GM18873 (cell line): ENCODE data around the gene IL16.

ENCODE experiments used
- ATAC-seq: cut with Tn5 transposase; IDR thresholded peaks from one replicate; pipeline ENCODE4 v1.9.1; 2021; ENCODE audit warnings: mild to moderate bottlenecking, moderate library complexity, moderate number of reproducible peaks; ENCODE audit not compliant: unreplicated experiment, low FRiP score

IL16 gene

DNA sequence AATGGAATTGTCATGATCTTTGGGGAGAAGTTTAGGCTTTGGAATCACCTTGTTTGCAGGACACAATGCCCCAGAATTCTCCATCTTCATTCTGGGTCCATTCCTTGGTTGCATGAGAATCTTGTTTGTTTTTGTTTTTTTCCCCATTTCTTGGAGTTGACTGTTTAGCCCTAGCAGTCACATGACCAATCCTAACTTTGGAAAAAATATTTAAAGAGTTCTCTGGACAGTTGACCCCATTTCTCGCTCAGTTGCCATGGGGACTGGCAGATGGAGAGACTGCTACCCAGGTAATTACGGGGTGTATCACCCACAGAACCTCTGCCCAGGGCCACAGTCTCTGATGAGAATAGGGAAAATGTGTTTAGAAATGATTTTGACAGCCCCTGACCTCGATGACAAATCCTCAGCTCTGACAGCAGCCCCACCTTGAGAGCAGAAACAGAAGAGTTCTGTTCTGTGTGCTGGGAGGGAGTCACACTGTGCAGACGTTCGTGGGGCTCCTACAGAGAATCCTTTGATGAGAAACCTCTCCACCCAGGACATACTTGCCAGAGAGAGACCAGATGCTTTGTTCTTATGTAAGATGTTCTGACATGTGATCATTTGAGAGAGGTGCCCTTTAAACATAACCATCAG, 57.7 kb downstream of the IL16 start:
- ATAC-seq = no peak

DNA sequence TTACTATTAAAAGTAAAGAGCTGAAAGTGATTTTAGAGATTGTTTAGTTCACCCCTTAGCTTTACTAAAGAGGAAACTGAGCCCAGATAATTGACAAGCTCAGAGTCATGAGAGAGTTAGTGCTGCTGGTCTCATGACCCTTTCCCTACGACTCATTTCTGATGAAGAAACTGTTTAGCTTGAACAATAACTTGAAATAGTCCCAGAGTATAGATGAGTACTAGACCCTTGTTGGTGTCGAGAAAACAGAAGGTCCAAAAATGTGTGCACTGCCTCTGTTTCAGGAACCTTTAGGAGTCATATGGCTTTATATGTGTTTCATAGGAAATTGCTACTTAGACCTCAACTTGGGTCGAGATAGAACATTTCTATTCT, 58.2 kb downstream of the IL16 start:
- no peak for ATAC-seq

DNA sequence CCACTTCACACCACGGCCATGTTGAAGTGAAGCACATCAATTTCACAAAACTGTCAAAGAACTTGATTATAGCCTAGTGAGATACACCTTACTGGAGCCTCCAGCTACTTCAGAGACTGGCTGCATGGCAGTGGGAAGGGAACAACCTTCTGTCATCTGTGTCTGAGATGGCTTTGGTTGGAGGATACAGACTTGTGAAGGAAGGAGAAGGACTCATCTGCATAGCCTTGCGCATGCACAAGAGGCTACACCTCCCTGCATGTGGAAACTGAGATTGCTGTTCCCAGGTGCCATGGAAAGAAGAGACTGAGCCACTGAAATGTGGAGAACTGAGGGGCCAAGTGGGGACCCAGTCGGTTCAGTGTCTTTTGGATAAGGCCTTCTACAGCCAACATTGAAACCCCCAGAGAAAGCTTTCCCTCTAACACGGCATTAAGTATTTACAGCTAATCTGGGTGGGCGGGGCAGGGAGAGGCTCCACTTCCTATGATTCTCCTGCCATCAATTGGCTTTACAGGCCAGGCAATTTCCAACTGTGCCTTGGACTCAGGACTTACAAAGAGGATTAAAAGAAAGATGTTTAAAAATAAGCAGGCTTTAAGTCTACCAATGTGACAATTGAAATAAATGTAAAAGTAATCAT, 58.8 kb downstream of the IL16 start:
- ATAC-seq = no peak

DNA sequence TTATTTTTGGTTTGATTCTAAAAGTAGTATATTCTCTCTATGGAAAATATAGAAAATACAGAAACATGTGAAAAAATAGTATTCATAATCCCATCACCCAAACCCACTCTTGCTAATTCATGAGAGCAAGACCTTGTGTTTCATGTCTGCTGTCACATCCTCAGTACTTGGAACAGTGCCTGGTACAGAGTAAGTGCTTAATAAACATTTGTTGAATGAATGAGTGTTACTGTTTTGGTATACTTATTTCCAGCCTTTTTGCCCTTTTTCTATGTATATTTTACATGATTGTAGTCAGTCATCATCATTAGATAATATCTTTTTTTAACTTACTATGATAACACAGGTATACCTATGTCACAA, 59.3 kb downstream of the IL16 start:
- no peak for ATAC-seq

DNA sequence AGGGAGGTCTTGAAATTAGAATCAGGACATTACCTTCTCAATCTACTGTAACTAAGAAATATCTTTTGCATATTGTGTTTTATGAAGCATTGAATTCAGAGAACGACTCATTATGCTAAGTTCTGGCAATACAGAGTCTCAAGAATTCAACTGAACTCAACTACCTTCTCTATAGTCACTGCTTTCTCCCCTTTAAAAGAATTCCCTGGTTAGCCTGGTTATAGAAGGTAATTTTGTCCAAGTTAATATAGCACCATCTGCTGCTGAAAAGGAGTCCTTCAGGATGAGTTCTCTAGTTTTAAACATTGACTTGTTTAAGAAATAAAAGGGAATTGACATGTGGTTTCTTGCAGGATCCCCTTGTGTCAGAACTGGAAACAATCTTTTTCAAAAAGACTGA, 60.2 kb downstream of the IL16 start:
- no peak for ATAC-seq

DNA sequence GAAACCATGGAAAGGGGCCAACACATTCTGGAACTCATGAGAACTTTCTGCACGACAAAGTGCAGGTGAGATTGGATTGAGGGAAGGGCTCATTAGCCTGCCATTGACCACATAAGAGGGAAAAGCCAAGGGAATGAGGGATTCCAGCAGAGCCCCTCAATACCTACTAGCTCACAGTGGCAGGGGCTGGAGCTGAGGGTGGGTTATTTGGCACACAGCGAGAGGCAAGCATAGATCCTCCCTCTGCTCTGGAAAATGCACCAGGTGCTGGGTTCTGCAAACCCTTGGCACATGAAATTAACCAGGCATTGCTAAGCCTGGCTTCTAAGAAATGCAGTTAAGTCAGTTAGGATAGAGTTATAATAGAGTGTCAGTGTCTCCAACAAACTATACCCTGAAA, 60.8 kb downstream of the IL16 start:
- no peak for ATAC-seq

DNA sequence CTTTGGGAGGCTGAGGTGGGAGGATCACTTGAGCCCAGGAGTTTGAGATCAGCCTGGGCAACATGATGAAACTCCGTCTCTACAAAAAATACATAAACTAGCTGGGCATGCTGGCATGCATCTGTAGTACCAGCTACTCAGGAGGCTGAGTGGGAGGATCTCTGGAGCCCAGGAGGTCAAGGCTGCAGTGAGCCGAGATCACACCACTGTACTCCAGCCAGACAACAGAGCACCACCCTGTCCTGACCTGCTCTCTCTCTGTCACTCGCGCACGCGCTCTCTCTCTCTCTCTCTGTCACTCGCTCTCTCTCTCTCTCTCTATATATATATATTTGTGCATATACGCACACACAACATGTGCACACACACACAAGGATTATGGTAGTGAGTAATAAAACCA, 61.8 kb downstream of the IL16 start:
- no peak for ATAC-seq

DNA sequence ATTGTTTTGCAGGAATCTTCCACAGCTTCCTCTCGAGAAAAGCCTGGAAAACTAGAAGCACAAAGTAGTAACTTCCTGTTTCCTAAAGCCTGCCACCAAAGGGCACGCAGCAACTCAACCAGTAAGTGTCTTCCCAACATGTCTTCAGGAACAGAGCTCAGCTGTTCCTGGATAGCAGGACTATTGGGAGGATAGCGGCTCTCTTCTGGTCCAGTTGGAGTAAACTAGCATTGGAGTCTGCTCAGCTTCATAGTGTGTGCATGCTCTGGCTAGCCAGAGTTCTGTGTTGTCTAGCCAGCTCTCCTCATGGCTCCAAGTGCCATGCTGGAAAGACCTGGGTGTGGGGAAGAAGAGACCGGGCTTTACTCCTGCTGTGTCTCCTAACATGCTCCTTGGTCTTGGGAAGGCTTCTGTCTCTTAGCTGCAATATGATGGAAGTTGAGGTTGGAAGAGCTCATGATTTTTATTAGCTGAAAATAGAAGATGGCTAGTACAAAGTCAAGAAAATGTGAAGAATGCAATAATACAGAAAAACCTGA, 63.1 kb downstream of the IL16 start:
- ATAC-seq = no peak

DNA sequence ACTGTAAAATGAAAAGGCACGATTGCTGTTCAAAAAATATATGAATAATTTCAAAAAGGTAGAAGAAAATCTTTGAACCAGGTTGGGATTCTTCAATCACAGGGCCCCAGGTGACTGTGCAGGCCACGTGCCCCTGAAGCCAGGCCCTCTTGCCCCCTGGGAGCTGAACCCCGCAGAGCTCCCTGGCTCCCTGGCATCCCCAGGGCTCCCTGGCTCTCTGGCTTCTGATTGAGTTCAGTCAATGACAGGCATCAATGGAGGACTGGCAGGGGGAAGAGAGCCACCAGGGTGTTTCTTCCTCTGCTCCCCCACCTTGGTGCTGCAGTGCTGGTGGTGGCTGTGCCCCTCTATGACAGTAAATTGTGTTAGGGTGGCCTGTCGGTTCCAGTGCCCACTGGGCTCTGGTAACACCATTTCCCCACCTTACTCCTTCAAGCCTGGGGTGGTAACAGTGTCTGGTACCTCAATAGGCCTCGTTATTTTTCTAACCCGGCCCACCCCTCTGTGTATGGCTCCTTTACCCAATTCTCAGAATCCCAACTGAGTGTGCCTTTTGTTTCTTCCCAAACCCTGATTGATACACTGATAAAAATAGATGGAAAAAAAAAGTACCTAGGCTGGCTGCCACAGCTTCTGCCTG, 64.6 kb downstream of the IL16 start:
- ATAC-seq = no peak

DNA sequence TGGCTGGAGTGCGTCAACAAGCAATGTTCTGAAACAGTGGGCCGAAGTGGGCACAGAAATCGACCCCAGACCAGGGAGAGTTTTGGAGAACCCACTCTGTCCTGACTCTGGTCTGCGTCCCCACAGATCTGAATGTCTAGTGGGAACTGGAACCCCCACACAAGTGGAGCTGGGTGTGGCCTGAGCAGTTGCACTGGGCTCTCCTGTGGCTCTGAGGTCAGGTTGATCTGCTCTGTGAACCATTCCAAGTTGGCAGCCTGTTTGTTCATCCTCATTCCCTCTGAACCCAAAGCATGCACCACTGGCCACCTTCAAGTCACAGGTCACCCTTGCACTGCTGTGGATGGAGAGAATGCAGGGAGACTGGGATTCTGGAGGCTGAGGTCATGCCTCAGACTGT, 66.8 kb downstream of the IL16 start:
- ATAC-seq = no peak

DNA sequence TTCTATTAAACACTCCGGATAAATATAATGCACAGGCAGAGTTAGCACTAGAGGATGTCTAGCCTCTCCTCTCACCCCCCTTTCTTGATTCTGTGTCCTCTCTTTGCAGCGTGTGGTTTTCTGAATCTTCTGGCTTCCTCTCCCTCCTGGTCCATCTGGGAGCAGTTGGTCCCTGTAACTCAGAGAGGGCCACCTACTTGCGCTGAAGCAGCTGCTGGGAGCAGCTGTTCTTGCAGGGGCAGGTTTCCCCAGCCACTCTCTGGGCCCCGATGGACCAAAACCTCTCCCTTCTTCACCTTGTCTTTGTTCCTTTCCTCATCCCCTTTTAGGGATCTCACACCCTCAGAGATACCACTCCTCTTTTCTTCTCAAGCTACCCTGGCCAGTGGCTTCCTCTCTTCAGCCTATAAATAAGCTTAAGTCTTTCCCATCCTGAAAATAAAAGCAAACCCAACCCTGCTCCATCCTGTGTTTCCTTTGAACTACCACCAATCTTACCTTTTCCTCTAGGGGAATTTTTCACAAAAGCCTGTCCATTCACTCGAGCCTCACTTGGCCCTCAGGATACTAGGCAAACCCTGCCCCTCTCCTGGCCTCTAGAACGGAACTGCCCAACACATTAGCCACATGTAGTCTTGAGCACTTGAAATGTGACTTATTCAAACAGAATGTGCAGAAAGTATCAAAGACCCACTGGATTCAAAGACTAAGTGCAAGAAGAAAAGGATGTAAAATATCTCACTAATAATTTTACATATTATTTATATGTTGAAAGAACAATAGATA, 67.6 kb downstream of the IL16 start:
- no peak for ATAC-seq

DNA sequence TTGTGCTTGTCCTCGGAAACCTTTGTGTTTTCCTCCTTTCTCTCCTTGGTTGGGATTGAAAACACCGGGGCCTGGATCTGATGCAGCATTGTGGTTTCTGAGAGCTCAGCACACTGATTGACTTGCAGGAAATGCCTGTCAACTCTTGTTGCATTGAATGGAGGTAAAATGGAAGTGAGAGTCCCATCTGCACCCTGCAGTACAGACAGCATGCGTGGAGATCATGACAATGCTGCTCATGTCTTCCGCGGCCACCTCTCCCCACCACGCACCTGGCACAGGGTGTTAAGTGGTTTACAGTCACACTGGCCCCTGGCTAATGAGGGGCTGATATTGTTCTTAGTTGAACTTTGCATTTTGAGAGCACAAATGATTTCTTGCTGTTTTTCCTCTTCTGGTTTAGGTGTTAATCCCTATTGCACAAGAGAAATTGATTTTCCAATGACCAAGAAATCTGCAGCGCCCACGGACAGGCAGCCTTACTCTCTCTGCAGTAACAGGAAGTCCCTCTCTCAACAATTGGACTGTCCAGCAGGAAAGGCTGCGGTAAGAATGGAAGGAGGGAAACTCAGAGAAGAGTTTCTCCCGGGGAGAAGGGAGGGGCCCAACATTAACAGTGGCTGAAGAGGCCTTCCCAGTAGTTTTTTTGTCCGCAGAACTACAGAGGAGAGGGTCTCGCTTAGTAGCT, 68.7 kb downstream of the IL16 start:
- ATAC-seq = no peak

DNA sequence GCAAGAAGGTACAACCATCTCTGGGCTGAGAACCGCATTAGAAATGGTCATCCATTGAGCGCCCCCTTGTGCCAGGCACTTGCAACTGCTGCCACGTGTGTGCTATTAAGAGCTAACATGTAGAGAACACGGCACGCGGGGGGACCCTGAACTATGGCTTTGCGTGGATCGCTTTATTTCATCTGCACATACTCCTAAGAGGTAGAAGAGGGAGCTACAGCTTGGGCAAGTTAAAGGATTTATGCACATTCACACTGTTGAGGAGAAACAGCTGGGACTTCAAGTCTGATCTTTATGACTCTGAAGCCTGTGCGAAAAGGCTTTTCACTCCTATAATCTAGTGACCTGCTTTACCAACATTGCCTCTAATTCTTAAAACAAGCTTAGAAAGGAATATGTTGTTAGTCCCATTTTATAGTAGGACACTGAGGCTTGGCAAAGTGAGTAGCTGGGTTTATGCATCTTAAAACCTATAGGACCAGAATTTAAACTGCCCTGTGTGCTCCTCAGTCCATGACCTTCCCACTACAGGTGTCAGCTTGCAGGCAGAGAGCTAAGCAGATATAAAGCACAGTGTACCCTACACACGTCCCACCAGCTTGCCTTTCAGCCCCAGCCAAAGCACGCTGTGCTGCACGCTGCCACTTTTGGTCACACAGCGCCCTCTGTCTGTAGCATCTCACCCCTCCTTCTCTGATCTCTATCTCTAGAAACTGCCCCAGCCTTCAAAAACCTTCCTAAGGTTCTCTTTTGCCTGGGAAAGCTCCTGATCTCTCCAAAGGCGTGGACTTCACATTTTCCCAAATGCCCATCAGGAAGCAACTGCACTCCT, 69.5 kb downstream of the IL16 start:
- no peak for ATAC-seq

DNA sequence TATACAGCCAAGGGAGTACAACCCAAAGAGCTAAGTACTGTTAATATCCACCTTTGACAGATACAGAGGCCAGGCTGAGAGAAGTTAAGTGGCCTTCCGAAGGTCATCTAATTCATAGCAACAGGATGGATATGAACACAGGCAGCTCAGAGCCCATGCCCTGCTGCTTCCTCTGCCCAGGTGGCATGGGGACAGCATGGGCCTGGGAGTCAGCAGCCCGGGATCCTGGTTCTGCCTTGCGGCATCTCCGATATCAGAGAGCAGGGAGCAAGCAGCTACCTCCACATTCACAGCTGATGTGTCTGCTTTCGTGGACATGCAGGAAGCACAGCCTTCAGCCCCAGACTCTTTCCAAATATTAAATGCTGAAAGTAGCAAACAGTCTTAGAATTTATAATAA, 71.7 kb downstream of the IL16 start:
- no peak for ATAC-seq

DNA sequence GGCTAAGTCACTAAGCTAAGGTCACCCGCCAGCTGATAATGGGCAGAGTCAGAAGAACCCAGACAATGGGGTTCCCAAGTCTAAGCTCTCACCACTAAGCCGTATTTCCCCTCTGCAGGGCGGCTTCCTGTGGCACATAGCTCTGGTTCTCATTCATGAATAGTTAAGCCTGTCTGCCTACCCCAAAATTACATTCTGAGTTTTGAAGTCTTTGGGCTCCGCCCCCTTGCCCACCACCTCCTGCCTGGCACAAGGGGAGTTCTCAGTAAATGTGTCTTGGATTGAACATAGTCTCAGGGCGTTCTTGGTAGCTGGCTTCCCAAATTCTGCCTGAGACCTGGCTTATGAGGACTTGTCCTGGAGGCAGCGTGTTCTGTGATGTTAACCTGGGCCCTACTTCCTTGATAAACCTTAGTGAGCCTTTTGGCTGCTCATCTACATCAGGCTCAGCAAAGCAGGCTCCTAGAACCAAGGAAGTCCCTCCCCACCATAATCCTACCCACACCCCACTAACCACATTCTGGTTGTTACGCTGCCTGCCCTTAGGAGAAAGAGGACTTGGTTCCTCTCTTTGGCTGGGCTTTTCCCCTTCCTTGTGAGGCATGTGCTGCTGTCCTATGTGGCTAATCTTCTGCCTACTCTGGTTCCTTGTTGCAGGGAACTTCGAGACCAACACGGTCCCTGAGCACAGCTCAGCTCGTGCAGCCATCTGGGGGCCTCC, 72.4 kb downstream of the IL16 start:
- no peak for ATAC-seq

DNA sequence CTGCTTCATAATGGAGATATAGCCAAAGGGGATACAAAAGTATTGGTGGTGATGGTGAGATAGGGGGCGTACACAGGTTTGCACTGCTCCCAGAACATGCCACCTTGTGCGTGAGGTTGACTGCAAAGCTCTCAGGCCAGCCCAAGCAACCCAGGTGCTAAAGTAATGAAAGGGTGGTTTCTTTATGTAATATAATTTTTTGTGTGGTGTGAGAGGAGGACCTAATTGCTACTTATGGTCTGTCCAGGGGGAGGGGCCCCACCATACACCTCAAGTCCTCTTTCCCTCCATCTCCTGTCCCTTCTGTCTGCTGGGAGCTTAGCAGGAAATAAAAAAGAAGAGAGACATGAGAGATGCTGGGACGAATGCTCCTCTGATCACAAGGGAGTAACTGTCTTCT, 73.5 kb downstream of the IL16 start:
- ATAC-seq = no peak

DNA sequence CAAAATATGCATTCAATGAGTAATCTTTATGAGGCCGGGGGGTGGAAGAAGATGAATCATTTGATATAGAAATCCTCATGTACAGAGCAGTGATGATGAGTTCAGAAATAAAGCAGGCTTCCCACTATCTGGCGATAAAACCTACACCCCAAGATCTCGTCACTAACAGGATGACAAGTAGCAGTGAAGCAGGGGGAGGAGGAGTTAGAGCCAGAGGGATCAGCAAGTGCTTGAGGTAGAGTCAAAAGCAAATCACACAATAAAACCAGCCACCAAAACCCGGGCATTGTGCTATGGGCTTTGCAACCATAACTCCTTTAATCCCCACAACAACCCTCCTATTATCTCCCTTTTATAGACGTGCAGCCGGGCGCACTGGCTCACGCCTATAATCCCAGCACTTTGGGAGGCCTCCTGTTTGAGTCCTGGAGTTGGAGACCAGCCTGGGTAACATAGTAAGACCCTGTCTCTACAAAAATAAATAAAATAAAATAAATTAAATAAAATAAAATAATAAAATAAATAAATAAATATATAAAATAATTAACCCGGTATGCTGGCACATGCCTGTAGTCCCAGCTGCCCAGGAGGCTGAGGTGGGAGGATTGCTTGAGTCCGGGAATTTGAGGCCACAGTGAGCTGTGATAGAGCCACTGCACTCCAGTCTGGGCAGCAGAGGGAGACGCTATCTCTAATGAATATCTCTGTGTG, 74.3 kb downstream of the IL16 start:
- ATAC-seq = no peak

DNA sequence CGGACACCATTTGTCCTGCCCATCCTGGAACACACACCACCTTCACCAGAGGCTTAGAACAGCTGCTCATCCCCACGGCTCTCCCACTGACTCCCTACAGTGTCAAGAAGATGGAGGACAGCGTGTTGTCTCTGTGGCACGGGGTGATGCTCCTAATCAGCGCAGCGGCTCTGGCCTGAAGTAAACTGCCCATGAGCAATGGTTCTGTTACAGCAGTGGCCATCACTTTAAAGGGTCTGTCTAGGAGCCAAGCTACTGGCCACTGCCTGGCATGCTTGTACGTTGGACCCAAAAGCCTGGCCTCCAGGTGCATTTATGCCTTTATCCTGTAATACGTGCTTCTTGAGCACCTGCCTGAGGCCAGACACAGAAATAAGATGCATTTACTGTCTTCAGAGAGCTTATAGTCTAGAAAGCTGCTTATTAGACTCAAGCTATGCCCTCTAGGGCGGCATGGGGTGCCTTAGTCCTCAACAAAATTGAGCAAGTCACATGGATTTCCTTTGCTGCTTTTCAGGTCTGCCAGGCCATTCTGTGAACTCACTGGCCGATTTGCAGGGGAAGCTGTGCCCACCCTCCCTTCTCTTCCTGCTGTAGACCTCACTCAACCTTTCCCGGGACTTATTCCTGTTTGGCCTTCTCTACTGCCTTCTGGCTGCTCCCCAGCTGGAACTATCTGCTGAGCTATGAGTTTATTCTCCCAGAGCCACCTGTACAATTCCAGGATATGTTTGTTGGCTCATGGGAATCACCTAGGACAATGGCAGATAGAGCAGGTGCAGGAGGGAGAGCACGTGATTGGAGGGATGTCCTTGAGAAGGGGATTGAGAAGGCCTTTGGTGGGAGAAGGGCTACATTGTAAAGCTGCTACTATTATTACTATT, 75.3 kb downstream of the IL16 start:
- no peak for ATAC-seq
